Right lobe of liver (tissue), 6 donors: ENCODE data around the gene FAM78A. TPM values are rescaled to one million over a fixed set of nuclear protein-coding genes. Genes with fewer than 3 reads are reported as not detected.

Experiments used
- ATAC-seq, 4 donors: fragments of 200-7000 bp; cut with Tn5 transposase; one replicate each; pipeline ENCODE4 v1.9.1; 2020; ENCODE audit warnings: mild to moderate bottlenecking in 4 of 4, moderate library complexity in 4 of 4
- DNase-seq, 3 donors: peaks; one replicate each; pipeline ENCODE4 v3.0.0-alpha.2; 2020
- H3K27ac ChIP-seq, 3 donors: fragments of 200-600 bp; one replicate each; pipeline ENCODE4 v1.8.0; 2022
- H3K27me3 ChIP-seq, 2 donors: fragments of 200-600 bp; one replicate each; pipeline ENCODE4 v1.8.0; 2022
- H3K36me3 ChIP-seq, 4 donors: fragments of 200-600 bp; sonication (generic) in 1 of 4; one replicate each; pipeline versions ENCODE4 v1.5.1 to v1.8.0; 2017 to 2022; ENCODE audit warnings: control low read depth in 1 of 4
- H3K4me1 ChIP-seq, 4 donors: fragments of 200-600 bp; sonication (generic) in 1 of 4; one replicate each; pipeline versions ENCODE4 v1.5.1 to v1.8.0; 2017 to 2022; ENCODE audit warnings: control low read depth in 1 of 4
- H3K4me3 ChIP-seq, 3 donors: fragments of 200-600 bp; one replicate each; pipeline ENCODE4 v1.8.0; 2022
- H3K9me3 ChIP-seq, 4 donors: fragments of 200-600 bp; sonication (generic) in 1 of 4; one replicate each; pipeline versions ENCODE4 v1.5.1 to v1.8.0; 2017 to 2022; ENCODE audit warnings: control low read depth in 1 of 4
- POLR2A ChIP-seq: fragments of 450-650 bp; IDR thresholded peaks from one replicate; pipeline ENCODE4 v1.6.1; 2017; ENCODE audit warnings: antibody characterized with exemption, mild to moderate bottlenecking
- WGBS: methylation state at CpG from one replicate; pipeline ENCODE4 v1.1.6; 2018; ENCODE audit warnings: low coverage, low lambda C conversion rate; ENCODE audit not compliant: insufficient coverage; ENCODE audit errors: missing lambda C conversion rate; 5-methylcytosine and 5-hydroxymethylcytosine counted together
- intact Hi-C, 2 donors: fragments of 100-400 bp; cut with DNase I; formaldehyde crosslinking; loops; one replicate each; pipeline versions ENCODE4 v1.11.2 to v1.14.1; 2022
- total RNA-seq, 6 experiments: library from RNA; depleted of rRNA in 2 of 6; stranded (reverse); fragments of >200 nt in 2 of 6; fragmentation: NEBNext Ultra II Directional in 3 of 6; extraction: Animal tissue kit (Norgen Biotek cat#: 25700) in 3 of 6; gene quantifications; one replicate each; pipeline versions ENCODE4 v1.1.0 to v1.2.4, GENCODE V29; 2016 to 2023
- TF ChIP-seq, protein P1 (sequence below), 4 donors: fragments of 200-600 bp in 3 of 4; fragments of 450-650 bp in 1 of 4; IDR thresholded peaks; one replicate each; pipeline versions ENCODE4 v1.5.1 to v1.8.0; 2016 to 2022; ENCODE audit warnings: antibody characterized with exemption in 4 of 4, mild to moderate bottlenecking in 2 of 4
- donor health status: DM: no; HTN: yes; CAD: no.
- donor health status: DM: no; HTN: no; CAD: no.
- donor health status: DM: no; HTN: no; CAD: no.
- donor health status: DM: no; HTN: yes; CAD: no.
- donor health status: DM: no; HTN: yes; CAD: no.

Gene FAM78A
- total RNA-seq, 6 experiments from 2014 or later, result 0.92 to 2.4 (median 1.6) TPM

GRCh38 chr9:131218370-131218769, 57.9 kb downstream of the FAM78A start:
- Histone ChIP-seq H3K4me3 (no peak overlapping the region), H3K27ac (no peak overlapping the region), H3K4me1 (no peaks in the 10 kb centered on the region), H3K27me3 (no peaks in the 10 kb centered on the region), H3K36me3 (peaks cover 0 to 20% (median 0%) of the 10 kb centered on the region in 4 donors), H3K9me3 (no peaks in the 10 kb centered on the region)
- intact Hi-C loops, result no loop called here
- TF ChIP-seq, protein P1, sequence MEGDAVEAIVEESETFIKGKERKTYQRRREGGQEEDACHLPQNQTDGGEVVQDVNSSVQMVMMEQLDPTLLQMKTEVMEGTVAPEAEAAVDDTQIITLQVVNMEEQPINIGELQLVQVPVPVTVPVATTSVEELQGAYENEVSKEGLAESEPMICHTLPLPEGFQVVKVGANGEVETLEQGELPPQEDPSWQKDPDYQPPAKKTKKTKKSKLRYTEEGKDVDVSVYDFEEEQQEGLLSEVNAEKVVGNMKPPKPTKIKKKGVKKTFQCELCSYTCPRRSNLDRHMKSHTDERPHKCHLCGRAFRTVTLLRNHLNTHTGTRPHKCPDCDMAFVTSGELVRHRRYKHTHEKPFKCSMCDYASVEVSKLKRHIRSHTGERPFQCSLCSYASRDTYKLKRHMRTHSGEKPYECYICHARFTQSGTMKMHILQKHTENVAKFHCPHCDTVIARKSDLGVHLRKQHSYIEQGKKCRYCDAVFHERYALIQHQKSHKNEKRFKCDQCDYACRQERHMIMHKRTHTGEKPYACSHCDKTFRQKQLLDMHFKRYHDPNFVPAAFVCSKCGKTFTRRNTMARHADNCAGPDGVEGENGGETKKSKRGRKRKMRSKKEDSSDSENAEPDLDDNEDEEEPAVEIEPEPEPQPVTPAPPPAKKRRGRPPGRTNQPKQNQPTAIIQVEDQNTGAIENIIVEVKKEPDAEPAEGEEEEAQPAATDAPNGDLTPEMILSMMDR (IDR thresholded peaks at IDR 0.05), result no peak
- no peak for TF ChIP-seq POLR2A
- WGBS, result 80% methylated on average over 5 of the region's 5 CpGs
- DNase-seq, result no peak
- ATAC-seq, result no peak

GRCh38 chr9:131217331-131218031, 58.8 kb downstream of the FAM78A start:
- no peaks in the 10 kb centered on the region for H3K27me3 ChIP-seq
- no peak for TF ChIP-seq POLR2A
- TF ChIP-seq, protein P1 (IDR thresholded peaks at IDR 0.05), result no peak
- no peak overlapping the region for H3K27ac ChIP-seq
- DNase-seq (no peak), ATAC-seq (no peak)
- no peaks in the 10 kb centered on the region for H3K4me1 ChIP-seq
- intact Hi-C loops, result no loop called here
- H3K36me3 ChIP-seq, result peaks cover 0 to 20% (median 0%) of the 10 kb centered on the region in 4 donors
- WGBS, result 76% methylated on average over 4 of the region's 6 CpGs
- no peak overlapping the region for H3K4me3 ChIP-seq
- no peaks in the 10 kb centered on the region for H3K9me3 ChIP-seq

DNA sequence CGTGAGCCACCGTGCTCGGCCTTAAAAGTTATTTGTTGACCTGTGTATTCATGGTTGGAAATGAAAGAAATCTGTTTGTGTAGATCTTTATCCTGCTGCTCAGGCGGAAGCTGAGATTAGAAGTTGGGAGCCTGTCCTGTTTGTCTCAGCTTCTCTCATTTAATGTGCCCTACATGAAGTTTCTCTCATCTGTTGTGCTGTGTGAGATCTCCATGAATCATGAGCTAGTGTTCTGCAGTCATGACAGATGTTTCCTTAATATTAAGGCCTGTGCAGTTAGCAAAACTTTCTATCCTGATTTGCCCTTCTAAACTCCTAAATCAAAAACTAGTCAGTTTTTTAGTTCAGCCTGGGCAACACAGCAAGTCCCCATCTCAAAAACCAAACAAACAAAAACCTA, 59.5 kb downstream of the FAM78A start:
- no peak for ATAC-seq
- TF ChIP-seq POLR2A, result no peak
- TF ChIP-seq, protein P1 (IDR thresholded peaks at IDR 0.05), result no peak
- no peak for DNase-seq
- Histone ChIP-seq H3K27ac (no peak overlapping the region), H3K4me1 (no peaks in the 10 kb centered on the region), H3K4me3 (no peak overlapping the region), H3K36me3 (peaks cover 0 to 22% (median 0%) of the 10 kb centered on the region in 4 donors), H3K9me3 (no peaks in the 10 kb centered on the region), H3K27me3 (no peaks in the 10 kb centered on the region)
- intact Hi-C loops, result no loop called here
- 93% methylated on average over 3 of the region's 4 CpGs for WGBS

DNA sequence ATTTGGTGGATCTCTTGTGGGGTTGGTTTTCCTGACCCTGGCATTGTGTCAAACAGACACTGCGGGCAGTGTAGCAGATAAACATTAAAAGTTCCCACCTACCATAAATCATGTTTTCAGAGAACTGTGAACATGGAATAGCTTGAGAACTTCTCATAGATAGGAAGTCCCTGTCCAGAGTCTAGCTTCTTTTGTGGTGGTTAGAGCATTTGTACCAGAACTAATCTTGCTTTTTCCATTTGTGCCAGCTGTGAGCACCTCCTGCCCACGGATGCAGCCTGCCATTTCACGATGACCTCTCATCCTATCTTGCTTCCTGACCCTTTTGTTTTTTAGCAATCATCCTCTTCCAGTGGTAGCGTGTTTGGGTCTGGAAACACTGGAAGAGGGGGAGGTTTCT, 61.4 kb downstream of the FAM78A start:
- Histone ChIP-seq H3K36me3 (peaks cover 0 to 29% (median 0%) of the 10 kb centered on the region in 4 donors), H3K27ac (no peak overlapping the region), H3K4me1 (no peaks in the 10 kb centered on the region), H3K9me3 (no peaks in the 10 kb centered on the region), H3K4me3 (no peak overlapping the region), H3K27me3 (no peaks in the 10 kb centered on the region)
- DNase-seq, result no peak
- 56% methylated on average over 4 of the region's 4 CpGs for WGBS
- ATAC-seq, result peak in 2 of 4 donors; percentile 20
- TF ChIP-seq POLR2A, result no peak
- TF ChIP-seq, protein P1 (IDR thresholded peaks at IDR 0.05), result no peak
- intact Hi-C loops, result no loop called here
